Thymus (tissue), 11 donors: ENCODE results near the gene TBC1D1. TPM values are rescaled to one million over a fixed set of nuclear protein-coding genes. Genes with fewer than 3 reads are reported as not detected.
A peak's percentile ranks its signal among the peaks of the same experiment; 100 is the strongest.

Experiments used
- DNase-seq, 9 donors: peaks; one replicate each; pipeline ENCODE4 v3.0.0-alpha.2; 2013; ENCODE audit warnings: low spot score in 9 of 9, low read depth in 6 of 9, missing footprints in 1 of 9
- H3K27ac ChIP-seq, 2 donors: one replicate each; pipeline ENCODE4 v1.5.1; 2013; ENCODE audit warnings: control low read depth in 1 of 2, low read depth in 1 of 2, low read length in 1 of 2, mild to moderate bottlenecking in 1 of 2, moderate library complexity in 1 of 2
- H3K27me3 ChIP-seq, 2 donors: one replicate each; pipeline ENCODE4 v1.5.1; 2013; ENCODE audit warnings: low read length in 1 of 2; ENCODE audit not compliant: control insufficient read depth in 2 of 2, insufficient read depth in 1 of 2
- H3K36me3 ChIP-seq, 2 donors: one replicate each; pipeline ENCODE4 v1.5.1; 2013; ENCODE audit warnings: low read length in 1 of 2, mild to moderate bottlenecking in 1 of 2, moderate library complexity in 1 of 2; ENCODE audit not compliant: control insufficient read depth in 2 of 2, insufficient read depth in 2 of 2
- H3K4me1 ChIP-seq, 2 donors: one replicate each; pipeline ENCODE4 v1.5.1; 2013; ENCODE audit warnings: low read length in 2 of 2; ENCODE audit not compliant: control insufficient read depth in 2 of 2, insufficient read depth in 2 of 2
- H3K4me3 ChIP-seq, 2 donors: one replicate each; pipeline ENCODE4 v1.5.1; 2013; ENCODE audit warnings: low read length in 2 of 2, control low read depth in 1 of 2, mild to moderate bottlenecking in 1 of 2
- H3K9me3 ChIP-seq, 2 donors: one replicate each; pipeline ENCODE4 v1.5.1; 2013; ENCODE audit warnings: low read length in 1 of 2, mild to moderate bottlenecking in 1 of 2; ENCODE audit not compliant: control insufficient read depth in 2 of 2, insufficient read depth in 1 of 2
- WGBS: extraction: QIAGEN DNeasy Blood & Tissue Kit; methylation state at CpG from one replicate; pipeline ENCODE4 v1.1.7; 2013; 5-methylcytosine and 5-hydroxymethylcytosine counted together
- polyA plus RNA-seq: library from polyadenylated mRNA; stranded (reverse); fragments of 200-250 nt; gene quantifications from one replicate; pipeline ENCODE4 v1.2.3, GENCODE V29; 2013
- total RNA-seq: library from RNA; stranded (reverse); fragments of 120-200 nt; gene quantifications from one replicate; pipeline ENCODE4 v1.2.4, GENCODE V29; 2013
- donor health status: healthy.

The TBC1D1 gene
- total and polyA plus RNA-seq, 2 donors: 49.9 to 65.7 TPM

DNA sequence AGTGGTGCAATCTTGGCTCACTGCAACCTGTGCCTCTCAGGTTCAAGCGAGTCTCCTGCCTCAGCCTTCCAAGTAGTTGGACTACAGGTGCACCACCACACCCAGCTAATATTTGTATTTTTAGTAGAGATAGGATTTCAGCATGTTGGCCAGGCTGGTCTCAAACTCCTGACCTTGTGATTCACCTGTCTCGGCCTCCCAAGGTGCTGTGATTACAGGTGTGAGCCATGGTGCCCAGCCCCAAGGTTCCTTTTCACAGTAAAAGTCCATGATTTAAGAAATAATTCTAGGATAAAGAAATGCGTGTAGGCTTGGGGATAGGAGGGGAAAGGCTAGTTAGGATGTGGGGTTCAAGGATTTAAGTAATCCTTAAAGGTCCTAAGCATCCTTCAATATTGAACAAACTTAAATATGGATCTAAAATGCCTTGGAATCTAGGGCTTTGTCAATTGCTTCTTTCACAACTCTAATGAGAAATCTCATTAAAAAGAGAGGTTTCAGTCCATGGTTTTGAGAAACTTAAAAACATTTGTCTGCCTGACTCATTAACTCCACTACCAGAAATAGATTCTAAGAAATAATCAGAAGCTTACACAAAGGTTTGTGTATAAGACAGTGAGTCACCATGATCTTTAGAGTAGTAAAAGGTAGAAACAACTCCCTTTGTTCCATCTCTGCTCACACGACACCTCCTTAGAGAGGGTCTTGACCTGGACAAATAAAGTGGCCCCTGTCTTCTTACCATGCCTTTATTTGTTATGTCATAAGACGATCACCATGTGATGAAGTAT lies 272.5 kb downstream of the TBC1D1 start:
- Histone ChIP-seq H3K4me1 (peaks cover 6 to 25% of the 10 kb centered on the region in 2 donors), H3K27me3 (no peaks in the 10 kb centered on the region), H3K36me3 (no peaks in the 10 kb centered on the region), H3K27ac (no peak overlapping the region), H3K9me3 (peaks cover 0 to 9% of the 10 kb centered on the region in 2 donors), H3K4me3 (no peak overlapping the region)
- WGBS: 98% methylated on average over 5 of the region's 5 CpGs
- DNase-seq: no peak

DNA sequence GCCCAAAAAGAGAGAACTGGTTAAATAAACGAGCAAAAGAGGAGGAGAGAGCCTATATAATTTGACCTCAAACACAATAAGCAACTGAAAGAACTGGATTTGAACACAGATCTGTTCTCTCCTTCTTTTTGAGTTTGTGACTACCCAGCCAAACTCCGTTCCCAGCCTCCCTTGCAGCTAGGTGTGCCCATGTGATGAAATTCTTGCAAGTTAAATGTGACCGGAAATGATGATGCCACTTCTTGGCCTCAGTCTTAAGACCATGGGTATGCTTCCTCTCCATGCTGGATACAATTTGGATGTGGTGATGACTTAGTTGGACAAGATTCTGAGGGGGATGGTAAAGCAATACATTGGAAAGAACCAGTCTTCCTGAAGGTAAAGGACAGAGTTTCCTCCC lies 273.5 kb downstream of the TBC1D1 start:
- Histone ChIP-seq H3K27me3 (no peaks in the 10 kb centered on the region), H3K9me3 (peaks cover 0 to 9% of the 10 kb centered on the region in 2 donors), H3K27ac (no peak overlapping the region), H3K4me3 (no peak overlapping the region), H3K4me1 (peaks cover 6 to 25% of the 10 kb centered on the region in 2 donors), H3K36me3 (no peaks in the 10 kb centered on the region)
- no peak for DNase-seq
- 96% methylated on average over 3 of the region's 3 CpGs for WGBS

DNA sequence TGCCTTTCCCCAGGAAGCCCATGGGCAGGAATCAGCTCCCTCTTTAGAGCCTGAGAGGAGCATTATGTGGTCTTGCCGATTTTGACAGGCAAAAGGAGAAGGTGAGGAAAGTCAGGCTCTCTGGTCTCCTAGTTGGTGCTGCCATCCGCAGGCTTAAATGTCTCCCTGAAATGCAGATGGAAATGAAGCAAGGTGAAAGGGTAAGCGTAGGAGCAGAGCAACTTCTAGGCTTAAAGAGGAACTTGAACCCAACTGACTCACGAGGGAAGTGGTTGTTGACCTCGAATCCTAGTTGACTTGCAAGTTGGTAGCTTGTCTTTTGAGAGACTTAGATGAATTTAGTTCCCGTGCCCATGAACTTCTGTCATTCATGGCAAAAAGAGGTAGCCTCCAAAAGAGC lies 275.2 kb downstream of the TBC1D1 start:
- 70% methylated on average over 6 of the region's 6 CpGs for WGBS
- DNase-seq: no peak
- Histone ChIP-seq H3K27me3 (no peaks in the 10 kb centered on the region), H3K36me3 (no peaks in the 10 kb centered on the region), H3K4me3 (no peak overlapping the region), H3K9me3 (peaks cover 0 to 9% of the 10 kb centered on the region in 2 donors), H3K4me1 (peaks cover 6 to 21% of the 10 kb centered on the region in 2 donors), H3K27ac (no peak overlapping the region)

DNA sequence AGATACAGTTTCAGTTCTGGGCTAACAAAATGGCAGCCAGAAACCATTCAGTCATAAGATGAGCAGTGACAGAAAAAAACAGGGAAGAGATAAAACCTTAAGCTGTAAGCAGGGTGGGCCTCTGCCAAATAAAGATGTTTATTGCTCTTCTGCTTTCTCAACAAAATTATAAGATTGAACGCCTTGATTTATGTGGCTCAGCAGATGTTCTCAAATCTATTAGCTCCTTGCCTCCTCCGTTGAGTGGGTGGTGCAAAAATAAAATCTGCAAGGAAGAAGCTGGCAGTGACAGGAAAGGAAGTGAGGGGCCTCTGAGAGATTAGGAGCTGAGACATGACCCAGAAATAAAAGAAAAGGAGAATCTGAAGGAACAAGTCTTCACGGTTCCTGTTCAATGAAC lies 275.9 kb downstream of the TBC1D1 start:
- H3K4me3 ChIP-seq: no peak overlapping the region
- H3K27me3 ChIP-seq: no peaks in the 10 kb centered on the region
- H3K36me3 ChIP-seq: no peaks in the 10 kb centered on the region
- DNase-seq: peak in 1 of 9 donors; percentile 40
- H3K9me3 ChIP-seq: peaks cover 0 to 9% of the 10 kb centered on the region in 2 donors
- 8% methylated on average over 3 of the region's 3 CpGs for whole genome bisulfite sequencing
- peak overlapping the region in 1 of 2 donors; percentile 38 for H3K27ac ChIP-seq
- peaks cover 6 to 22% of the 10 kb centered on the region in 2 donors for H3K4me1 ChIP-seq

DNA sequence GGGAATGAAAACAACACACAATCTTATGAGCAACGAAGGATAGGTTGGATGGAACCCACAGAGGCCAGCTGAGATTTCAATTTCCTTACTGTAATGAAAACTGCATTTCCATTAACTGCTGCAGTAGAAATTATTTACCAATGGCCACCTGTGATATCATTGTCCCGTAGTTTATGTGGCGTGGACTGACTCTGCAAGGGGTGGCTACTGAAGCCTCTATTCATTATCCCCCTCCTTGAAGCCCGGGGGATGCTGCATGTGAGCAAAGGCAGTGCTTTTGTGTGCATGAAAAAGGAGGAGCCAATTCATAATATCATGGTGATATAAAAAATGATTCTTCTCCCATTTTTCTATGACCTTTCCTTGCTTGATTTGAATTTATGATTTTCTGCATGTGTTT lies 277.1 kb downstream of the TBC1D1 start:
- DNase-seq: no peak
- no peaks in the 10 kb centered on the region for H3K36me3 ChIP-seq
- H3K27ac ChIP-seq: no peak overlapping the region
- peaks cover 6 to 28% of the 10 kb centered on the region in 2 donors for H3K4me1 ChIP-seq
- H3K9me3 ChIP-seq: peaks cover 0 to 9% of the 10 kb centered on the region in 2 donors
- H3K4me3 ChIP-seq: no peak overlapping the region
- H3K27me3 ChIP-seq: no peaks in the 10 kb centered on the region
- WGBS: 97% methylated on average over 4 of the region's 4 CpGs

DNA sequence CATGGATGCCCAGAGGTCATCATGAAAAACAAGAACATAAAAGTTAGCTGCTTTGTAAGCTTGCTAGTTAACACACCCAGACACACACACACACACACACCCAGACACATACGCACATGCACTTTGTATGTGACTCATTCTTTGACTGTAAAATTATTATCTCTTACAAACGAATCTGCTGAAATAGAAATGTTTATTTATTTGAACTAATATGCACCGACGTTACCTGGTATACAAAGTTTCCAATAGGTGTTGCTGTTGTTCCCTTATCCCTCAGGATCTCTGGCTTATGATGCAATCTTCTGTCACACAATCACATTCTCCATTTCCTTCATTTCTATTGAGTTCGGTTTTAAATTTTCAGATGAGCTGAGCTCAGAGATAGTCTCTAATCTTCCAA lies 278.6 kb downstream of the TBC1D1 start:
- DNase-seq: no peak
- Histone ChIP-seq H3K9me3 (peaks cover 0 to 9% of the 10 kb centered on the region in 2 donors), H3K4me3 (no peak overlapping the region), H3K36me3 (no peaks in the 10 kb centered on the region), H3K4me1 (peaks cover 8 to 33% of the 10 kb centered on the region in 2 donors), H3K27me3 (no peaks in the 10 kb centered on the region), H3K27ac (no peak overlapping the region)
- 96% methylated on average over 5 of the region's 5 CpGs for WGBS

DNA sequence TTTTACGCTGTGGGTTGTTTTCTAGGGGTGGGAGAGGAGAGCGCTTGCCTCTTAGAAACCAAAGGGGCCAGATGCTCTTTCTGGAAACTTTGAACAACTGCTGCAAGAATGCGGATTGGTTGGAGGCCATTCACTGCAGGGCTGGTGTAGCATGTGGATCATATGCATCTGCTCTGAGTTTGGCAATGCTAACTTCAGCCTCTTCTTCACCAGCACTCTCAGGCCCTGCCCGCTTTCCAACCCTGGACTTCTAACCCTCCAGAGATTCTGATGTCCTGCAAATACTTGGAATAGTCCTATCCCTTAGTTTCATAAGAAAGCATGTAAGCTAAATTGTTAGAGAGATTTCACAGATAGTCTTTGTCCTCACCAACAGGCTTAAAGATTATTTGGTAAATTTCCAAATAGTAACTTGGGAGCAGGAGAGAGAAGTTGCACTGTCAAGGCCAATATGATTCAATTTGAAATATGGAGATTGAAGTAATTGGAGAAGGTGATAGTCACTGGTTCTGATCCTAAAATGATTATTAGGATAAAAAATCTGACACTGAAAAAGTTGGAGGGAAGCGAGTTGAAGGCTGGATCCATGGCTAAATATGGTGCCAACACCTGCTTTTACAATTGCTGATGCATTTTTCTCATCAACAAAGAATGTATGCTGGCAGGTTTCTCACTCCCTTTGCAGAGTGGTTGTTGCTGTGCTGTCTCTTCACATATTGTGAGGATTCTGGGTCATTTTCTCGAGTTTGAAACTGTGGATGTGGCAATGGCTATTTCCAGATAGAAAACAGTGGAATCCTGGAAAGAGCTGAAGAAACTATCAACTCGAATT lies 279.7 kb downstream of the TBC1D1 start:
- Histone ChIP-seq H3K36me3 (no peaks in the 10 kb centered on the region), H3K4me1 (peaks cover 17 to 41% of the 10 kb centered on the region in 2 donors), H3K4me3 (no peak overlapping the region), H3K27me3 (no peaks in the 10 kb centered on the region), H3K9me3 (peaks cover 0 to 4% of the 10 kb centered on the region in 2 donors), H3K27ac (no peak overlapping the region)
- no peak for DNase-seq
- WGBS: 98% methylated on average over 7 of the region's 7 CpGs

DNA sequence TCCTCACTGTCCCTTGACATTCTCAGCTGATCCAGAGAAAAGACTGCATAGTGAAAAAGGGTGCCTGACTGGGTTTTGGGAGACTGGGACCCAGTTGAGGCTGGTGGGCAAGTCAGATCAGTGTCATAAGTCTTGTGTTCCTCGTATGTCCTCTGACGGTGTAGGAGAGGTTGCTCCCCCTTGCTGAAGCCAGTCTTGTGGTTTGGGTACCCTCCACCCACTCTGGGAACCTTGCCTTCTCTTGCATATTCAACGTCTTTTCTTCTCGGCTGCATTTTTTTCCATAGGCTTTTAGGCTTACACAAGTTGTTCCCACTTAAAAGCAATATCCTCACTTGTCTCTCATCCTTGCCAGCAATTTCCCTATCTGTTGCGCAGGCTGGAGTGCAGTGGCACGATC lies 281.2 kb downstream of the TBC1D1 start:
- Histone ChIP-seq H3K27me3 (no peaks in the 10 kb centered on the region), H3K9me3 (no peaks in the 10 kb centered on the region), H3K27ac (no peak overlapping the region), H3K4me3 (no peak overlapping the region), H3K4me1 (peaks cover 17 to 41% of the 10 kb centered on the region in 2 donors), H3K36me3 (no peaks in the 10 kb centered on the region)
- no peak for DNase-seq
- 70% methylated on average over 6 of the region's 6 CpGs for WGBS

DNA sequence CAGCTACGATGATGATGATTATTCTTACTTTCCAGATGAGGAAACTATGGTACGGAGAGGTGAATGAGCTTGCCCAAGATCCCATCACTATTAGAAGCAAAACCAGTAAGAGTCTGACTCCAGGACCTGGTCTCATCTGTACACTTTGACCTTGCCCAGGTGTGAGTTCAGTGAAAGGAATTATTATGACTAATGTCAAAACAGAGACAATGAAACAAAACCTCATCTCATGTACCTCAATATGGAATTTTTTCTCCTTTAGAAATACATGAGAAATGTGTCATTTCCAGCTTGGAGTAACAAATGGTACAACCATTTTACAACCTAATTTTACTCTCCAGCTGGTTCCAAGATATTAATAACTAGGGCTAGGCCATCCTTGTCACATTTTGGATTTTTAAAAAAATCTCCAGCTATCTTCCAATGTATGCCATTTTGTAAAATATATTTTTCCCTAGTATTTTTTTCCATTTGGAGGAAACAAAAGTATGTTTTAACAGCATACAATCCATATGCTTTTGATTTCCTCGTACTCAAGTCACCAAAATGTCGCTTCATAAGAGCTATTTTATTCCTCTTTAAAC lies 283.1 kb downstream of the TBC1D1 start:
- H3K27ac ChIP-seq: no peak overlapping the region

More for the DNA sequence above, 283.1 kb downstream of the TBC1D1 start:
- Histone ChIP-seq H3K27me3 (no peaks in the 10 kb centered on the region), H3K4me1 (peaks cover 34 to 54% of the 10 kb centered on the region in 2 donors), H3K36me3 (no peaks in the 10 kb centered on the region), H3K4me3 (no peak overlapping the region), H3K9me3 (no peaks in the 10 kb centered on the region)
- WGBS: 59% methylated on average over 4 of the region's 4 CpGs
- DNase-seq: no peak
